ENCODE measurements around the gene CADM2. TPM values are rescaled to one million over a fixed set of nuclear protein-coding genes. Genes with fewer than 3 reads are reported as not detected.

The CADM2 gene
- total RNA-seq, 1 donor from 2014 or later, result 6.8 TPM

- Mint-ChIP-seq H3K4me1 (peaks cover 18% of the 10 kb centered on the region), H3K27me3 (ENCODE audit: insufficient read depth, low read depth) (no peaks in the 10 kb centered on the region), H3K27ac (no peak overlapping the region), H3K9me3 (no peaks in the 10 kb centered on the region), H3K36me3 (no peaks in the 10 kb centered on the region), H3K4me3 (no peak overlapping the region)
- Histone ChIP-seq H3K4me3 (no peak overlapping the region), H3K27ac (no peak overlapping the region), H3K4me2 (no peak overlapping the region), H3K36me3 (no peaks in the 10 kb centered on the region), H2AFZ (replicated peaks) (peak overlapping the region; percentile 30), H3K79me2 (ENCODE audit: low read depth) (peaks cover 4% of the 10 kb centered on the region), H3K9ac (no peak overlapping the region), H4K20me1 (ENCODE audit: low read depth) (peaks cover 11% of the 10 kb centered on the region), H3K9me3 (ENCODE audit: low read depth) (no peaks in the 10 kb centered on the region), H3F3A (ENCODE audit: low read depth) (peaks cover 22% of the 10 kb centered on the region), H3K27me3 (no peaks in the 10 kb centered on the region), H3K4me1 (peaks cover 29% of the 10 kb centered on the region)
- no peak for TF ChIP-seq EZH2phosphoT487 (IDR thresholded peaks at IDR 0.05)
- TF ChIP-seq EZH2 (IDR thresholded peaks at IDR 0.05), result no peak
- TF ChIP-seq CTCF (IDR thresholded peaks at IDR 0.05), result no peak
- DNase-seq (ENCODE audit: low spot score), result no peak
These were observed 29.1 kb downstream of the CADM2 start for GRCh38 chr3:84987706-84988504.

- Mint-ChIP-seq H3K27me3 (ENCODE audit: insufficient read depth, low read depth) (no peaks in the 10 kb centered on the region), H3K27ac (no peak overlapping the region), H3K4me1 (peaks cover 14% of the 10 kb centered on the region), H3K9me3 (no peaks in the 10 kb centered on the region), H3K36me3 (no peaks in the 10 kb centered on the region), H3K4me3 (no peak overlapping the region)
- DNase-seq (ENCODE audit: low spot score), result no peak
- Histone ChIP-seq H3K9ac (no peak overlapping the region), H3K4me2 (no peak overlapping the region), H3K36me3 (no peaks in the 10 kb centered on the region), H3K27ac (no peak overlapping the region), H3K9me3 (ENCODE audit: low read depth) (no peaks in the 10 kb centered on the region), H2AFZ (replicated peaks) (no peak overlapping the region), H3F3A (ENCODE audit: low read depth) (peaks cover 10% of the 10 kb centered on the region), H3K79me2 (ENCODE audit: low read depth) (peaks cover 4% of the 10 kb centered on the region), H3K27me3 (no peaks in the 10 kb centered on the region), H3K4me1 (peaks cover 27% of the 10 kb centered on the region), H4K20me1 (ENCODE audit: low read depth) (peaks cover 9% of the 10 kb centered on the region), H3K4me3 (no peak overlapping the region)
- TF ChIP-seq CTCF (IDR thresholded peaks at IDR 0.05), result no peak
These were observed 30.3 kb downstream of the CADM2 start for GRCh38 chr3:84989102-84989501.

DNA sequence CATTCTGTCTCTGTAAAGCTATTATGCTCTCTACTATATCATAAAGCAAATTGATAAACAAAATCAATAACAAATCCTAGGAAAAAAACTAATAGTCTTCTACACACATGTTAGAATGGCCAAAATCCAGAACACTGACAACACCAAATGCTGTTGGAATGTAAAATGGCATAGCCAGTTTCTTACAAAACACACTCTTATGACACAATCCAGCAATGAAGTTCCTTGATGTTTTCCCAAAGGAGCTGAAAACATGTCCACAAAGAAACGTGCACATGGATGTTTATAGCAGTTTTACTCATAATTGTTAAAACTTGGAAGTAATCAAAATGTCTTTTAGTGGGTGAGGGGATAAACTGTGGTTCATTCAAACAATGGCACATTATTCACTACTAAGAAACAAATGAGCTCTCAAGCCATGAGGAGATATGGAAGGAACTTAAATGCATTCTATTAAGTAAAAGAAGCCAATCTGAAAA, 32.7 kb downstream of the CADM2 start:
- no peaks in the 10 kb centered on the region for H3K36me3 ChIP-seq

More for the DNA sequence above, 32.7 kb downstream of the CADM2 start:
- no peaks in the 10 kb centered on the region for H3K36me3 Mint-ChIP-seq
- H3K27ac ChIP-seq, result no peak overlapping the region
- no peaks in the 10 kb centered on the region for H3K9me3 Mint-ChIP-seq
- no peak overlapping the region for H3K9ac ChIP-seq
- H3F3A ChIP-seq (ENCODE audit: low read depth), result no peaks in the 10 kb centered on the region
- no peak overlapping the region for H3K4me3 ChIP-seq
- H3K27me3 ChIP-seq, result no peaks in the 10 kb centered on the region
- no peak overlapping the region for H3K4me2 ChIP-seq
- no peaks in the 10 kb centered on the region for H3K79me2 ChIP-seq (ENCODE audit: low read depth)
- H4K20me1 ChIP-seq (ENCODE audit: low read depth), result no peaks in the 10 kb centered on the region
- peaks cover 7% of the 10 kb centered on the region for H3K4me1 Mint-ChIP-seq
- H3K9me3 ChIP-seq (ENCODE audit: low read depth), result no peaks in the 10 kb centered on the region
- H3K27me3 Mint-ChIP-seq (ENCODE audit: insufficient read depth, low read depth), result no peaks in the 10 kb centered on the region
- H3K27ac Mint-ChIP-seq, result no peak overlapping the region
- H3K4me1 ChIP-seq, result peaks cover 17% of the 10 kb centered on the region
- TF ChIP-seq EZH2phosphoT487 (IDR thresholded peaks at IDR 0.05), result no peak
- no peak for TF ChIP-seq CTCF (IDR thresholded peaks at IDR 0.05)
- H3K4me3 Mint-ChIP-seq, result no peak overlapping the region
- H2AFZ ChIP-seq (replicated peaks), result no peak overlapping the region
- no peak for DNase-seq (ENCODE audit: low spot score)

Data from neural progenitor cell (in vitro differentiated cells).